Measurements from ENCODE around the gene STXBP5. TPM values are rescaled to one million over a fixed set of nuclear protein-coding genes. Genes with fewer than 3 reads are reported as not detected.

STXBP5 gene
- polyA plus RNA-seq, 1 experiment = 21.0 TPM

DNA sequence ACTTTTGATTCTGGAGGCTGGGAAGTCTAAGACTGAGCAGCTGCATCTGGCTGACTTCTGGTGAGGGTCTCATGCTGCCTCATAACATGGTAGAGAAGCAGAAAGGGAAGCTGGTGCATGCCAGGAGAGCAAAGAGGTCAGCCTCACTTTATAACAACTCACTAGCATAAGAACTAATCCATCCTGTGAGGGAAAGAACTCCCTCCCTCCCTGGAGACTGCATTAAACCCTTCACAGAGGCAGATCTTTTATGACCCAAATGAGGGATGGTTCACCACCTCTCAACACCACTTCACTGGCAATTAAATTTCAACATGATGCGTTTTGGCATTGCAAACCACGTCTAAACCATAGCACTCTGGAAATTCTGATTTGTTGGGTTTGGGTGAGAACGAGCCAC is 33.9 kb downstream of the STXBP5 start:
- no peaks in the 10 kb centered on the region for H3K27me3 ChIP-seq (ENCODE audit: control insufficient read depth, insufficient read depth, low read length)
- ChIA-PET POLR2A (no interaction called here), CTCF (interaction anchor here (0.5 kb wide), 1 partner anchor 249 kb away, joined by 3 read pairs; no protein-coding TSS in a partner anchor)
- no peak for DNase-seq (ENCODE audit: low read depth)
- H3K36me3 ChIP-seq (ENCODE audit: control insufficient read depth, insufficient read depth, low read length) = peaks cover 2% of the 10 kb centered on the region; the same call in 1 of the 2 replicates
- H3K4me3 ChIP-seq (ENCODE audit: low read depth, low read length) = no peak overlapping the region
- TF ChIP-seq, protein P1, sequence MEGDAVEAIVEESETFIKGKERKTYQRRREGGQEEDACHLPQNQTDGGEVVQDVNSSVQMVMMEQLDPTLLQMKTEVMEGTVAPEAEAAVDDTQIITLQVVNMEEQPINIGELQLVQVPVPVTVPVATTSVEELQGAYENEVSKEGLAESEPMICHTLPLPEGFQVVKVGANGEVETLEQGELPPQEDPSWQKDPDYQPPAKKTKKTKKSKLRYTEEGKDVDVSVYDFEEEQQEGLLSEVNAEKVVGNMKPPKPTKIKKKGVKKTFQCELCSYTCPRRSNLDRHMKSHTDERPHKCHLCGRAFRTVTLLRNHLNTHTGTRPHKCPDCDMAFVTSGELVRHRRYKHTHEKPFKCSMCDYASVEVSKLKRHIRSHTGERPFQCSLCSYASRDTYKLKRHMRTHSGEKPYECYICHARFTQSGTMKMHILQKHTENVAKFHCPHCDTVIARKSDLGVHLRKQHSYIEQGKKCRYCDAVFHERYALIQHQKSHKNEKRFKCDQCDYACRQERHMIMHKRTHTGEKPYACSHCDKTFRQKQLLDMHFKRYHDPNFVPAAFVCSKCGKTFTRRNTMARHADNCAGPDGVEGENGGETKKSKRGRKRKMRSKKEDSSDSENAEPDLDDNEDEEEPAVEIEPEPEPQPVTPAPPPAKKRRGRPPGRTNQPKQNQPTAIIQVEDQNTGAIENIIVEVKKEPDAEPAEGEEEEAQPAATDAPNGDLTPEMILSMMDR (IDR thresholded peaks at IDR 0.05; ENCODE audit: insufficient read depth, low read depth, low read length) = no peak

DNA sequence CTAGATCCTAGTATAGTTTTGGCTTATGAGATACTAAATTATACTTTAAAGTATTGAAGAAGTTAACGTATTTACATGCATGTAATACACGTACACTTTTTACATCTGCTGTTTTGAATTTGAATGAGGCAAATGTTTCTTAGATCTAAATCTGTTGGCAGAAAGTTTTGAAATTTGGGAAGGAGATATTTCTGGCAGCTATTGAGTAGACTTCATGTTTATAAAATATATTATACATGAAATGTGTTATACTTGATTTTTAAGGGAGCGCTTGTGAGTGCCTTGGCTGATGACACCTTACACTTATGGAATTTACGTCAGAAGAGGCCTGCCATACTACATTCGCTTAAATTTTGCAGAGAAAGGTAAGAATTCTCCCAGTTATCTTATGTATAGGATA is 34.7 kb downstream of the STXBP5 start:
- POLR2A ChIA-PET = no interaction called here
- no peak for DNase-seq (ENCODE audit: low read depth)
- H3K4me3 ChIP-seq (ENCODE audit: low read depth, low read length) = no peak overlapping the region
- peaks cover 2% of the 10 kb centered on the region; the same call in 1 of the 2 replicates for H3K36me3 ChIP-seq (ENCODE audit: control insufficient read depth, insufficient read depth, low read length)
- H3K27me3 ChIP-seq (ENCODE audit: control insufficient read depth, insufficient read depth, low read length) = no peaks in the 10 kb centered on the region
- TF ChIP-seq, protein P1 (IDR thresholded peaks at IDR 0.05; ENCODE audit: insufficient read depth, low read depth, low read length) = no peak
- CTCF ChIA-PET = no interaction called here

DNA sequence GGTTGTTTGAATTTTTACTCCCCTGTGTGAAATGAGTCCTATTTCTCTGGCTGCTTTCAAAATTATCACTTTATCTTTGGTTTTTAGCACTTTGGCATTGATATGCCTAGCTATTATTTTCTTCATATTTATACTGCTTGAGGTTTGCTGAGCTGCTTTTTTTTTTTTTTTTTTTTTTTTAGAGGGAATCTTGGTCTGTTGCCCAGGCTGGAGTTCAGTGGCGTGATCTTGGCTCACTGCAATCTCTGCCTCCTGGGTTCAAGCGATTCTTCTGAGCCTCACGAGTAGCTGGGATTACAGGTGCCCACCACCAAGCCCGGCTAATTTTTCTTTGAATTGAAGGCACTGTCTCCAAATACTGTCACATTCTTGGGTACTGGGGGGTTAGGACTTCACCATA is 40.6 kb downstream of the STXBP5 start:
- DNase-seq (ENCODE audit: low read depth) = no peak
- POLR2A ChIA-PET = interaction anchor here (0.6 kb wide), 1 partner anchor 12 kb away, joined by 7 read pairs; no protein-coding TSS in a partner anchor
- CTCF ChIA-PET = no interaction called here
- H3K36me3 ChIP-seq (ENCODE audit: control insufficient read depth, insufficient read depth, low read length) = peaks cover 2% of the 10 kb centered on the region; the same call in 1 of the 2 replicates
- TF ChIP-seq, protein P1 (IDR thresholded peaks at IDR 0.05; ENCODE audit: insufficient read depth, low read depth, low read length) = no peak
- H3K27me3 ChIP-seq (ENCODE audit: control insufficient read depth, insufficient read depth, low read length) = no peaks in the 10 kb centered on the region
- no peak overlapping the region for H3K4me3 ChIP-seq (ENCODE audit: low read depth, low read length)

DNA sequence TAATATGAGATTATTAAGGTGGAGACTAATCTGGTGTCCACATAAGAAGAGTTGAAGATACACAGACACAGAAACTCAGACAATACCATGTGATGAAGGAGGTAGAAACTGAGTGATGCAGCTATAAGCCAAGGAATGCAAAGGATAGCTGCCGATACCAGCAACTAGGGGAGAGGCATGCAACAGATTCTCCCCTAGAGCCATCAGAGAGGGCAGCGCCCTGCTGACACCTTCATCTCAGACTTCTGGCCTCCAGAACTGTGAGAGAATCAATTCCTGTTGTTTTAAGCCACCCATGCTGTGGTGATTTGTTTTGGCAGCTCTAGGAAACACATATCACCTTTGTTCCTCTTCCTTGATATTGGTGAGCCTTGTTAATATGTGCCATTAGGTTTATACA is 41.5 kb downstream of the STXBP5 start:
- ChIA-PET CTCF (interaction anchor here (1.6 kb wide), 1 partner anchor 10 kb away, joined by 3 read pairs; no protein-coding TSS in a partner anchor), POLR2A (no interaction called here)
- DNase-seq (ENCODE audit: low read depth) = no peak
- TF ChIP-seq, protein P1 (IDR thresholded peaks at IDR 0.05; ENCODE audit: insufficient read depth, low read depth, low read length) = no peak
- Histone ChIP-seq H3K36me3 (ENCODE audit: control insufficient read depth, insufficient read depth, low read length) (peaks cover 2% of the 10 kb centered on the region; the same call in 1 of the 2 replicates), H3K27me3 (ENCODE audit: control insufficient read depth, insufficient read depth, low read length) (no peaks in the 10 kb centered on the region), H3K4me3 (ENCODE audit: low read depth, low read length) (no peak overlapping the region)

DNA sequence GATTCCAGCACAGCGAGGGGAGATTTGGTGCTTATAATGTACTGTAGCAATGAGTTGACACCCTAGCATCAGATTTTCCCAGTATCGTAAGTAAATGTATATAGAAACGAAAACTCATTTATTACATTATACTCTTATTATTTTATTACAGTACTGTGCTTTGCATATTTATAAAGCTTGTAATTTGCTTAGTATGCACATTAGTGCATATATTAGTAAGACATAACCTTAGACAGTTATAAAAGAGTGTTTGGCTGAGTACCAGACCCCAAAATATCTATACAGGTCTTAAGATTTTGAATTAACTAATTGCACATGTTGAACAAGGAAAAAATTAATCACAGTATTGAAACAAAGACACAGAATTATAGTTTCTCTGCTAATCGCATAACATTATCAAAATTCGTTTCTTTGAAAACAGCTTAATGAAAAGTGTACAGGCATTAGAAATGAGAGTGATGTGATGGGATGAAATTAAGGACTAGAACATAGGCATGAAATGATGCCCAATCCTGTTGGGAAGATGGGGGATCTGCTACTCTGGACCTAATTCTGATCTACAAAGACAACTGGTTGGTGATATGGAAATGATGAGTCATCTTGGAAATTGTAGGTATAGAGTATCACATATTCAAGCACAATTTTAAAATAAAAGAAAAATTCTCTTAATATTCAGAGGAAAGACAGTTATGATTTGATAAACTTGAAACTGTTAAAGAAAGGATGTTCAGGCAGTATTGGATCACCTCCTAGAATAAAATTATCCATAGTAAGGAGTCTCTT is 42.8 kb downstream of the STXBP5 start:
- DNase-seq (ENCODE audit: low read depth) = no peak
- Histone ChIP-seq H3K4me3 (ENCODE audit: low read depth, low read length) (no peak overlapping the region), H3K27me3 (ENCODE audit: control insufficient read depth, insufficient read depth, low read length) (no peaks in the 10 kb centered on the region), H3K36me3 (ENCODE audit: control insufficient read depth, insufficient read depth, low read length) (peaks cover 8% of the 10 kb centered on the region)
- TF ChIP-seq, protein P1 (IDR thresholded peaks at IDR 0.05; ENCODE audit: insufficient read depth, low read depth, low read length) = no peak
- ChIA-PET CTCF (interaction anchor here (1.6 kb wide), 1 partner anchor 9 kb away, joined by 3 read pairs; no protein-coding TSS in a partner anchor), POLR2A (no interaction called here)
